Tibial nerve (tissue), 3 donors: ENCODE data around the gene FANCC.

Experiments used
- CTCF ChIP-seq, 5 experiments: fragments of 200-600 bp in 3 of 5; fragments of 450-650 bp in 2 of 5; sonication (generic) in 3 of 5; IDR thresholded peaks; one replicate each; pipeline ENCODE4 v1.5.1; 2016 to 2019; ENCODE audit warnings: antibody characterized with exemption in 5 of 5, mild to moderate bottlenecking in 3 of 5, moderate library complexity in 2 of 5
- POLR2A ChIP-seq, 2 donors: fragments of 450-650 bp; IDR thresholded peaks; one replicate each; pipeline ENCODE4 v1.6.1; 2017; ENCODE audit warnings: antibody characterized with exemption in 2 of 2, mild to moderate bottlenecking in 2 of 2, moderate library complexity in 2 of 2

GRCh38 chr9:95366731-95367325 is 49.3 kb upstream of the FANCC start:
- no peak for TF ChIP-seq CTCF (IDR thresholded peaks at IDR 0.05)
- no peak for TF ChIP-seq POLR2A (IDR thresholded peaks at IDR 0.05)
